Body of pancreas (tissue), 4 donors: ENCODE results near the gene PTPN5.

Experiments
- POLR2A ChIP-seq, 3 donors: fragments of 450-650 bp; IDR thresholded peaks; one replicate each; pipeline ENCODE4 v1.6.1; 2016; ENCODE audit warnings: antibody characterized with exemption in 3 of 3, mild to moderate bottlenecking in 2 of 3
- TF ChIP-seq, protein P1 (sequence below), 7 experiments: fragments of 450-650 bp in 4 of 7; fragments of 200-600 bp in 3 of 7; sonication (generic) in 3 of 7; IDR thresholded peaks; one replicate each; pipeline ENCODE4 v1.5.1; 2016 to 2019; ENCODE audit warnings: antibody characterized with exemption in 7 of 7

DNA sequence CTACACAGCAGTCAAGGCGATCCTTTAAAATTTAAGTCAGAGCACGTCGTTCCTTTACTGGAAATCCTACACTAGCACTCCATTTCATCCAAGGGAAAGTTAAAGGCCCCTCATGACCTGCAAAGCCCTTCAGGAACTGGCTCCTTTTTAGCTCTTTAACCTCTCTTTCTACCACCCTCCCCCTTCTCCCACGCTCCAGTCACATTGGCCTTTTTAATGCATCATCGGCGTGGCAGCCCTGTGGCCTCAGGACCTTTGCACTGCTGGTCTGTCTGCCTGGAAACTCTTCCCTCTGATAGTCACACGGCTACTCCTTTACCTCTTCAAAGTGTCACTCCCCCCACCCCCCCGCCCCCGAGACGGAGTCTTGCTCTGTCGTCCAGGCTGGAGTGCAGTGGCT is 1.2 kb upstream of the PTPN5 start:
- TF ChIP-seq, protein P1, sequence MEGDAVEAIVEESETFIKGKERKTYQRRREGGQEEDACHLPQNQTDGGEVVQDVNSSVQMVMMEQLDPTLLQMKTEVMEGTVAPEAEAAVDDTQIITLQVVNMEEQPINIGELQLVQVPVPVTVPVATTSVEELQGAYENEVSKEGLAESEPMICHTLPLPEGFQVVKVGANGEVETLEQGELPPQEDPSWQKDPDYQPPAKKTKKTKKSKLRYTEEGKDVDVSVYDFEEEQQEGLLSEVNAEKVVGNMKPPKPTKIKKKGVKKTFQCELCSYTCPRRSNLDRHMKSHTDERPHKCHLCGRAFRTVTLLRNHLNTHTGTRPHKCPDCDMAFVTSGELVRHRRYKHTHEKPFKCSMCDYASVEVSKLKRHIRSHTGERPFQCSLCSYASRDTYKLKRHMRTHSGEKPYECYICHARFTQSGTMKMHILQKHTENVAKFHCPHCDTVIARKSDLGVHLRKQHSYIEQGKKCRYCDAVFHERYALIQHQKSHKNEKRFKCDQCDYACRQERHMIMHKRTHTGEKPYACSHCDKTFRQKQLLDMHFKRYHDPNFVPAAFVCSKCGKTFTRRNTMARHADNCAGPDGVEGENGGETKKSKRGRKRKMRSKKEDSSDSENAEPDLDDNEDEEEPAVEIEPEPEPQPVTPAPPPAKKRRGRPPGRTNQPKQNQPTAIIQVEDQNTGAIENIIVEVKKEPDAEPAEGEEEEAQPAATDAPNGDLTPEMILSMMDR (IDR thresholded peaks at IDR 0.05), result no peak
- TF ChIP-seq POLR2A (IDR thresholded peaks at IDR 0.05), result no peak
